HS-5 (cell line): Measurements from ENCODE around the gene MAPK12.
"Not testable (repeated sequence)": the region's sequence is repeated elsewhere in the genome, so short reads cannot be mapped to it uniquely, and the experiment has no call there.

ENCODE experiments used
- DNase-seq: peaks from one replicate; pipeline ENCODE4 v3.0.0-alpha.2; 2012; ENCODE audit warnings: low read depth

The MAPK12 gene

DNA sequence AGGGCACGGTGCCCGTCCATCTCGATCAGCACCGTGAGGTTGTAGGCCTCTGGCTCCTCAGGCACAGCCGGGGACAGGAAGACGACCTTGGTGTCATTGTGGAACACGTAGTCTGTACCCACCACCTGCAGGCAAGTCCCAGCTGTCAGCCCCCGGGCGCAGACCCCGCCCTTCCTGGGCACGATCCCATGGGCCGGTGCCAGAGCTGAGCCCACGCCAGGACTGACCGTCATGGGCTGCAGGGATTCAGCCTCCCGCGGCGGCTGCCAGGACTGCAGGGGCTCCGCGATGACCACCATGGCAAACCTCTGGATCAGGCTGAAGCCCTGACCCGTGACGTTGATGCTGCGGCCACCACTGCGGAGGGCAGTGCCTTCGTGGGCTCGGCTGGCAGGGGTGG is 20.5 kb upstream of the MAPK12 start:
- DNase-seq, result no peak

DNA sequence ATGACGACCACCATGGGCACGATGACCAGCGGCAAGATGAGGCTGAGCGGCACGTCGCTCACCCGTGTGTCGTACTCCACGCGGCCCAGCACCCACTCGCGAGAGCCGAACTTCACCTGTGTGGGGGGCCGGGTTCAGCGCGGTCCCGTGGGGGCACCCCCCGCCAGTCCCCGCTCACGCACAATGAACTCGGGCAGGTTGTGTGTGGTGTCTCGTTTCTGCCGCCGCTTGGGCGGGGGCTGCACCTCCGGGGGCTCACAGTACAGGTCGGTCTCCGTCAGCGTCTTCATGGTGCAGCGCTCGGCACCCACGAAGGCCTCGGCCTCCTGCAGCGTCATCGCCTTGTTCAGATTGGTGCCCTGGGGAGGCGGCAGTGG is 19.9 kb upstream of the MAPK12 start:
- DNase-seq, result no peak

DNA sequence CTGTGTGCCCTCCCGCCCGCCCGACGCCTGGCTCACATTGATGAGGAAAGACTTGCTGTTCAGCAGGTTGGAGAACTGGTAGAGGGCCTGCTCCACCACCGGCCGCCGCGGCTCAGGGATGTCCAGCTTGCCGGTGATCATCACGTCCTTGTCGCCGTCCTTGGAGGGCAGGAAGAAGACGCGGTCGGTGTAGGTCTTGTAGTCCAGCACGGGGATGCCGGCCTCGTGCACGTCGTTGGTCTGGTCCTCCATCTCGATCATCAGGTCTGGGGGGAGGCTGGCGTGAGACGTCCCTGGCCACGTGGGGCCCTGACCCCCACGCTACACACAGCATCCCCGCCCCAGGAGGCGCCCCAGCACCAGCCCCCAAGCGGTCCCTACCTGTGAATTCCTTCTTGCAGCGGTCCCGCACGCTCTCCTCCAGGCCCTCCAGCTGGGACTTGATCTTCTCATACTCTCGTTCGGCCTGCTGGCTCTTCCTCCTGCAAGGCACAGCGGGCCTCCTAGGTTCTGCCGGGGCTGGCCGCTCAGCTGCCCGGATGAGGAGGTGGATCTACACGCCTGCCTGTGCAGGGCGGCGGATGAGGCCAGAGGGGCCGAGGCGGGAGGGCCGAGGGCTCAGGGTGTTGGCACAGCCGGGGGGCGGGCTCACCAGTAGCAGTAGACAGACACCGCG is 19.4 kb upstream of the MAPK12 start:
- no peak for DNase-seq

DNA sequence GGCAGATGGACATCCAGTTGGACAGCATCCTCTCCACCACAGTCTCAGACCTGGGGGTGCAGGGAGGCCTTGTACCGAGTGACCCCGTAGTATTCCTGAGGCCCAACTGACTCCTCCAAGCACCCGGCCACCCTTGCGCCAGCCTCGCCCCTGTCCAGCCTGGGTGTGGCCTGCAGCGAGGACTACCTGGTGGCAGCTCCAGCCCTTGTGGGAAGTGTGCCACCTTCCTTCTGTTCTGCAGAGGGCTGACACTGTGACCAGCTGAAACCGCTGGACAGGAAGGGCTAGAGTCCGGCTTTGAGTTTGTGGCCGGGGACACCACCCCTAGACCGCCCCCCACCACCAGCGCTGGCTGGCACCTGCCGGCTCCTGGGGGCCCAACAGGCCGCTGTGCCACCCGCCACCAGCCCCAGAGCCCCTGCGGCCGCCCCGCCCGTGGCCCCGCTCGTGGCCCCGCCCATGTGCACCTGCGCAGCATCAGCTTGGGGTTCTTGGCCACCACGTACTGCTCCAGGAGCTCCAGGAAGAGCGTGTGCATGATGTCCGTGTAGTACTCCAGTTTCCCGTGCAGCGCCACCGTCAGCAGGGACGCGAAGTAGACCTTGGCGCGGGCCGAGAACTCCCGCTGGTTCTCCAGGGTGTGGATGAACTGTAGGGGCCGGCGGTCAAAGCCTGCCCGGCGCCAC is 18.7 kb upstream of the MAPK12 start:
- DNase-seq, result no peak

DNA sequence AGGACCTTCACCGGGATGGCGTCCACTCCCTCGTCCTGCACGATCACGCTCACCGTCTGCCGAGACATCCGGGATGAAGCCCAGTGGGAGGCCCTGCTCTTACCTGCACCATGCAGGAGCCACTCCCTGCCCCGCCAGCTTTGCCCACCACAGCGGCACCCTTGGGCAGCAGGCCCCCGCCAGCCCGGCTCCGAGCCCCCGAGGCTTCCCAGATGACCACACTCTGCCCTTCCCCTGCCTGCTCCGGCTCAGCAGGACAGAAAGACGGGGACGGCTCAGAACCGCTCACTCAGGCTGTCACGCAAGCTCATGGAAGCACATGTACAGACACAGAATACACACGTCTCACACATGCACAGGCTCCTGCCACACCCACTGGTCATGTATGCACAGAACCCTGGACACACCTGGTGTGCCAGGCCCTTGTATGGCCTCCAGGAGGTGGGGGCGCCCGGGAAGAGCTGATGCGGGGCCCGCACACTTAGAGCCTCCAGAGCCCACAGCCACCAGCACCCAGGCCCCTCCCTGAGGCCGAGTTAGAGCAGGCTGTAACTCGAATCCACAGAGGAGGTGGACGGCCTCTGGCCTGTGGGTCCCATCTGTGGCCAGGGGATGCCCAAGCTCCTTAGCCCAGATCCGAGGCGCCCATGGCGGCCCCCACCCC is 17.6 kb upstream of the MAPK12 start:
- DNase-seq, result no peak

DNA sequence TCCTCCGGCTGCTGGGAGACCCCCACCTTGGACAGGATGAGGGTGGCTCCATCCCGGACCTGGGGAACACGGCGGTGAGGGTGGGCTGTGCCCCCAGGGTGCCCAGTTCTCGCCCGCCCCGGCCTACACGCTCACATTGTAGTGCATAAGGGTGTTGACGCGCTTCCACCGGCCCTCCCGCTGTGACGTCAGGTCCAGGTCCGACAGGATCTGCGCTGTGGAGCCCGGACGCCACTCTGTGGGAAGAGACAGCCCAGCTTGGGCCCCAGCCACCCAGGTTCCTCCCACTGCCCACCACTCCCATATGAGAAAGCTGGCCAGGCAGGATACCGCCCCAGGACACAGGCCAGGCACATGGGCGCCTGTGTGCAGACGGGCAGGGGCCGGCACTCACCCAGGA is 17.0 kb upstream of the MAPK12 start:
- no peak for DNase-seq

DNA sequence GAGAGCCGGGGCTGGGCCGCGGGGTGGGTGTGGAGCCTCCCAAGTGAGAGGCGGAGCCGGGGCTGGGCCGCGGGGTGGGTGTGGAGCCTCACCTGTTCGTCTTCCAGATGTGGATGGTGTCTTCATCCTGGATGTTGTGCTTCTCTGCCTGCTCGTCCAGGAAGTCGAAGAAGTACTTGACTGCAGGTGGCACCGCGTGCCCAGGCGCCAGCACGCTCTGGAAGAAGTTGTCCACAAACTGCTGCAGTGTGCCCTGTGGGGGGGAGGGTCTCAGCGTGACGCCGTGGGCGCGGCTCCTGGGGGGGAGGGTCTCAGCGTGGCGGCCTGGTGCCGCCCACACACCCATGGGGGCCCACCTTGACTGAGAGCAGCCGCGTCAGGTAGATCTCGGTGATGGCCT is 16.3 kb upstream of the MAPK12 start:
- DNase-seq, result no peak

DNA sequence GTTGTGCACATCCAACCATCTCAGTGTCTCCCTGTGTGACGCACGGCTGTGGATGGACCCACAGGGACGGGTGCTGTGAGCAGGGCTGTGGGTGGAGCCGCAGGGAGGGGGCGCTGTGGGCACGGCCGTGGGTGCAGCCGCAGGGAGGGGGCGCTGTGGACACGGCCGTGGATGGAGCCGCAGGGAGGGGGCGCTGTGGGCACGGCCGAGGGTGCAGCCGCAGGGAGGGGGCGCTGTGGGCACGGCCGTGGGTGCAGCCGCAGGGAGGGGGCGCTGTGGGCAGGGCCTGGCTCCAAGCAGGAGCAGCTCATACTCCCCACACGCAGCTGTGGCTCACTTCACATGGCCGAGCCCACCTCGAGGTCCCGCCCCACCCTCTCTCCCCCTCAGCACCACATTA is 14.7 kb upstream of the MAPK12 start:
- no peak for DNase-seq

DNA sequence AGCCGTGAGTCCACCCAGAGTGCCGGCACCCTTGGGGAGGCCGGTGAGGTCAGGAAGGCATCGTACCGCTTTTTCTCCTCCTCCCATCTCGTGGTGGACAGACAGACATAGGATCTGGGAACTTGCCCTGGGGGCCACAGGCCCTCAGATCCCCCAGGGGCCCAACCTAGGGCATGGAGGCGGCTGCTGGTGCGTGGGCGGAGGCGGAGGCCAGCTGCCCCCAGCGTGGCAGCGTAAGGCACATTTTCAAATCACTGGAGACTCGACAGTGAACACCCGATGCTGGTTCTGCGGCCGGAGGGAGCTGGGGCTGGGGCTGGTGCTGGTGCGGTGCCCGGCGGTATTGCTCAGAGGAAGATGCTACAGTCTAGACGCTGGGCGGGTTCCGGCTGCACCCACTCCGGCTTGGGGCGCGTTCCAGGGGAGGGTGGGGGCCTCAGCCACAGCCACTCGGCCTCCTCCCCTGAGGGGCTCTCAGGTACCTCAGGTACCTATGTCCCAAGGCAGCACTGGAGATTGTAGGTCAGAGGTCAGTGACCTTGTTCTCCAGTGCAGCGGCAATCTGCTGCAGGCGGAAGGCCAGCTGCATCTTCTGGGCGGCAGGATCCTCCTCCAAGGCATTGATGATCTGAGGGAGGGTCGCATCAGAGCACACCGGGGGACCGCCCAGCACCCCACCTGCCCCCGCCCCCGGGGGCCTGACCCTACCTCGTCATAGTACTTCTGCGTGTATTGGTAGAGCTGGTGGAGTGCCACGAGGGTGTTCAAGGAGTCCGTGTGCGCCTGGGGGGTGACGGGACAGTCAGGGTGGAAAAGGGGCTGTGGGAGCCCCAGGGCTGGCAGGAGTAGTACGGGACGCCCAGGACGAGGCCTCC is 13.9 kb upstream of the MAPK12 start:
- no peak for DNase-seq

DNA sequence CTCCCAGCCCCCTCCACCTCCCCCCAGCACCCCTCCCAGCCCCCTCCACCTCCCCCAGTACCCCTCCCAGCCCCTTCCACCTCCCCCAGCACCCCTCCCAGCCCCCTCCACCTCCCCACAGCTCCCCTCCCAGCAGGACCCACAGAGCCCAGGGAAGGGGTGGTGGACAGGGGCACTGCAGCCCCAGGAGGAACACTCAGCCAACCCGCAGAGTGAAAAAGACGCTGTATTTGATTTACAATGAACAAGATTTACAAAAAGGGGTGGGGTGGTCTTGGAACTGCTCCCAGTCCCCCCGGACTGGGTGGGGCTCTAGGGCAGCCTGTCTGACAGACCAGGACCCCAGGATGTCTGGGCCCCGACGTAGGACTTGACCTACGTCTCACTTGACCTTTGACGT is 13.3 kb upstream of the MAPK12 start:
- no peak for DNase-seq

DNA sequence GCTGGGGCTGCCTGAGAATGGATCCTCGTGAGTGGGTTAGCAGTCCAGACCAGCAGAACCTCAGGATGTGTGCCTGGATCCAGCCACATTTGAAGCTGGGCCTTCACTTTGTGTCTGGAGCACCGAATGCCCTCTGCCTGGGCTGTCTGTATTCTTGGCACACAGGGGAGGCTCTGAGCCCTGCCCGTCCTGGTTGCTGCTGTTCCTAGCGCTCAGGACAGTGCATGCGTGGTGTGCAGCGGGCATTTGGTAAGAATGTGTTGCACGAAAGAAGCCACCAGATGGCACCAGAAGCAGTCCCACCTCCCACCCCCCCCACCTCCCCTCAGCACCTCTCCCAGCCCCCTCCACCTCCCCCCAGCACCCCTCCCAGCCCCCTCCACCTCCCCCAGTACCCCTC is 12.8 kb upstream of the MAPK12 start:
- DNase-seq, result no peak

DNA sequence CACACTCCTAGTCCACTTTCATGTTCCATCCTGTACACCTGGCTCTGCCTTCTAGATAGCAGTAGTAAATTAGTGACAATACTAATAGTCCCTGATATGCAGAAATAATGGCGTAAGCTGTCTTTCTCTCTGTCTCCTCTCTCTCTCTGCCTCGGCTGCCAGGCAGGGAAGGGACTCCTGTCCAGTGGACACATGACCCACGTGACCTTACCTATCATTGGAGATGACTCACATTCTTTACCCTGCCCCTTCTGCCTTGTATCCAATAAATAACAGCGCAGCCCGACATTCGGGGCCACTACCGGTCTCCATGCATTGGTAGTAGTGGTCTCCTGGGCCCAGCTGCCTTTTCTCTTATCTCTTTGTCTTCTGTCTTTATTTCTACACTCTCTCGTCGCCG is 12.3 kb upstream of the MAPK12 start:
- not testable (repeated sequence) for DNase-seq

DNA sequence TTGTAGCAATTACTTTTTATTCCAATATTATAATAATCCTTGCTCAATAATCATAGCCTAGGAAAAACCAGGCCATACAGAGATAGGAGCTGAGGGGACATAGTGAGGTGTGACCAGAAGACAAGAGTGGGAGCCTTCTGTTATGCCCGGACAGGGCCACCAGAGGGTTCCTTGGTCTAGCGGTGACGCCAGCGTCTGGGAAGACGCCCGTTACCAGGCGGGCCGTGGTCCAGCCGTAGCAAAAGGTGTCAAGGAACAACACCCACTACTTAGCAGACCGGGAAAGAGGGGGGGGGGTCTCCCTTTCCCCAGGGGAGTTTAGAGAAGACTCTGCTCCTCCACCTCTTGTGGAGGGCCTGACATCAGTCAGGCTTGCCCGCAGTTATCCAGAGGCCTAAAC is 11.9 kb upstream of the MAPK12 start:
- not testable (repeated sequence) for DNase-seq

DNA sequence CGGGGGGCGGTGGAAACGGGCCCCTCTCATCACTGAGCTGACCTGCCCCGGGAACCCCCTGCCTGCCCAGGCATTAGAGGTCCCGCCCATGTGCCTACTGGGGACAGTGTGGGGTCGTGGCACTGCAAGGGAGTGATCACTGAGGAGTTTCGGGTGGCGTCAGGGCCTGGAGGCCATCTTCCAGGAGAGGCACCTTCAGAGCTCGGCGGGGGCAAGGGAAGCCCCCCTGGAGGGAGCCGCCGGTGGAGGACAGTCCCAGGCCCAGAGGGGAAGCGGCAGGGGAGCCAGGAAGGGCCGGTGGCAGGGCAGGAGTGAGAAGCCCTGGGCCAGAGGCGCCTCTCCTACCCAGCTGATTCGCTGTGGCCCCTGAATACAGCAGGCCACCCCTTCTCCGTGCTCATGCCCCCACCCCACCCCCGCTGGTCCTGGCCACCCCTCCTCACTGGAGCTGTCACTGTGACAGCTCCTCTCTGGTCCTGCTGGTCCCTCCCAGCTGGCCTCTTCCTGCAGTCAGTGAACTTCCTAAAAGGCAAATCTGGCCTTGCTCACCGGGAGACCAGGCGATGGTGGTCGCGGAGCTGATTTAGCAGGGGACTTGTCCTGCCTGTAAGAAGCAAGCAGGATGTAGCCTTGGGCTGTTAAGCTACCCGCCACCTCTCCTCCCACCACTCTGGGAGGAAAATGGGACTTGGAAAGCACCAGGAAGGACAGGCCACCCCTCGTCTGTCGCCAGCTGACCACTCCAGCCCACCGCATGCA is 10.7 kb upstream of the MAPK12 start:
- DNase-seq, result no peak

DNA sequence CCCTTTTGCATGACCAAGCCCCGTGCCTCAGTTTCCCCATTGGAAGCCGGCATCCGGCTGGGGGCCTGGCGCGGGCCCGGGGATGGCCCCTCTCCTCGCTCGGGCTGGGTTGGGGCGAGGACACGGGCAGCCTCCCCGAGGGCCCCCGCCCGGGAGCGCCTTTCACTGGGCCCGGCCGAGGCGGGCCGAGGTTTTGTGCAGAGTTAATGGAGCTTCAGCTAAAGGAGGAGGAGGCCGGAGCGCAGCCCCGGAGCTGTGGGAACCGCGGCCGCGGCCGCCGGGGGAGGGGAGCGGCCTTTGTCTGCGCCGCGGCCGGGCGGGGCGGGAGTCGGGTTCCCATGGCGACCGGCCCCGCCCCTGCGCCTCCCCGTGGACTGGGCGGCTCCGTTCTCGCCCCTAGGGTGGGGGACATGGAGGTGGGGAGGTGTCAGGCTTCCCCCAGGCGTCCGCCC is 10.1 kb upstream of the MAPK12 start:
- no peak for DNase-seq

DNA sequence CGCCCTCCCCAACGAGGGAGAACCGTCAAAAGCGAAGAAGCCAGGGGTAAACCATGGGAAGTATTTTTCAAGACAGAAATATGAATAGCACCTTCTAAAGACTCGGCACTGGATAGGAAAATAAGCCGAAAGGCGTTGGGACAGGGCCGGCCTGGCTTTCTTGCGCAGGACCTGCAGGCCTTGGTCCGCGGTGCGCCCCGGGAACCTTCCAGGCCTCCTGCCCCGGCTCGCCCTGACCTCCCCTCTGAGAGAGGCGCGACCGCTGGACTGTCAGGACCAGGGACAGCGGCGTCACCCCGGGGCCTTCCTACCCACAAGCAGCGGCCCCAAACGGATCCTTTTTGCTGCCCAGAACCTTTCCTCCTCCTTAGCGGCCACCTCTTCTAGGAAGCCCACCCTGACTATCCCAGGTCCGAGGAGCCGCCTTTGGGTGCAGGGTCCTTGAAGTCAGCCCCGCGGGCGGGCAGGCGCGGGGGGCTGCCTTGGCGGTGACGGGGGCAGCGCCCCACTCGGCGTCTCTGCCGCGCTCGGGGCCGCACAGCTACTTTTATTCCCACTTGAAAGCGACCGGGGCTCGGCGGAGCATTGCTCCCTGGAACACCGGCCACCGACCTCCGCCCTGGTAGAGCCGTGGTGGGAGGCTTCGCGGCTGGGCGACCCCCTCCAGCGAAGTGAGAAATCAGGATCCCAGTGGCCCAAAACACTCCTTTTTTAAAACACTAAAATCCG is 9.3 kb upstream of the MAPK12 start:
- peak; percentile 35 for DNase-seq

DNA sequence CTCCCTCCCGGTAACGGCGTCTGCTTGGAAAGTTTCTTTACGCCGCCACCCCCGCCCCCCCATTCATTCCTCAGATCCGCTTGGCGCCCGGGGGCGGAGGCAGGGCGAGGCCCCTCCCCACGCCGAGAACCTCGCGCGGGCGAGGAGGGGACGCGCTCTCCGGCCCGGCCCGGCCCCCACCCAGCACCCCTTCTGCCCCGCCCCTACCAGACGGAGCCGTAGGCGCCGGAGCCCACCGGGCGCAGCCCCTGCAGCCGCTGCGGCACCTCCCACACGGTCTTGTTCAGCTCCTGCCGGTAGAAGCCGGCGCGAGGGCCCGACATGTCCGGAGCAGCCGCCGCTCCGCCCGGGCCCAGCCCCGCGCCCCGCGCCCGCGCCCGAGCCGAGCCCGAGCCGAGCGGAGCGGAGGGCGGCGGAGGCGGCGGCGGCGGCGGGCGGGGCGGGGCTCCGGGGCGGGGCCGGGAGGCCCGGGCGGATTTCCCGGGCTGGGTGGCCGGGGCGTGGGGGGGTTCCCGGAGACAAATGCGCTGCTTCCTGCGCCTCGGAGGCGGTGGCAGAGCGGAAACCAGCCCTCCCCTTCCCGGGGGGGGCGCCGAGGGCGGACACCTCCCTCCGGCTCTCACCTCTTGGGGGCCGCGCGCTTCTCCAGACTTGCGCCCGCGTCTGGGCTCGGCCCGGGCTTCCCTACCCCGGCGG is 8.6 kb upstream of the MAPK12 start, which contains the start of gene MAPK11:
MAPK11 (minus strand) TSS at position 411 of the 696 bp plus-strand sequence; CDS start at position 323, 88 bp downstream.
- DNase-seq, result no peak

DNA sequence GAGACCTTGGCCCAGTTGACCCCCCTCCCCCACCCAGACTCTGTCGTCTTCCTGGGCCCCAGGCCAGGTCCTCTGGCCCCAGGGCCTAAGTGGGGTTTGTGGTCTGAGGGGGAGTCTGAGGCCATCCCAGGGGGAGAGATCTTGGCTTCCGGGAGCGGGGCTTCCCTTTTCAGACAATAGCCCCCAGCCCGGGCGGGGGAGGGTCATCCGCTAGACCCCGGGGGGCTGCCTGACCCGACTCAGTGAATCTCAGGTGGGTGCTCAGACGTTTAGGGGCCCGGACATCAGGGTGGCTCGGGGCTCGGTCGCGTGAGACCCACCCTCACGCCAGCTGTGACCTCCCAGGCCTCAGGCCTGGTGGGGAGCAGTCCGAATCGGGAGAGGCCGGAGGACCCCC is 8.1 kb upstream of the MAPK12 start:
- DNase-seq, result no peak

DNA sequence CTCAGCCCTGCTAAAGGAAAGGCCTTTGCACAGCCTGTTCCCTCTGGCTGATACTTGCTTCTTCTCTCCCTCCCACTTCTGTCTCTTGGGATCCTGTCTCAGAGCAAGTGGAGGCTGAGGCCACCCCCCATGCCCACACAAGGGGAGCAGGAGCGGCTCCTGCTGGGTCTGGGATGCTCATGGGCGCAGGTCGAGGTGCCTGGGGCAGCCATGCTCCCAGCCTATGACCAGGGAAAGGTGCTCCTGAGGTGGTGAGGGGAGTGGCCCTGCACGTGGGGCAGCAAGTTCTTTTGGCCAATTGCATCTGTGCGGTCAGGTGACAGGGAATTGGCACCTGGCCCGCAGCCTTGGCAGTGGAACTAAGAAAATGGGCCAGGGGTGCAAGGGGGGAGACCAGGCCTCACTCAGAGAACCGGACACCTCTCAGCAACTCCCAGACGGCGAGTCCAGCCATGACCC is 7.2 kb upstream of the MAPK12 start:
- no peak for DNase-seq
